ENCODE data around the gene TMEM86B.

DNA sequence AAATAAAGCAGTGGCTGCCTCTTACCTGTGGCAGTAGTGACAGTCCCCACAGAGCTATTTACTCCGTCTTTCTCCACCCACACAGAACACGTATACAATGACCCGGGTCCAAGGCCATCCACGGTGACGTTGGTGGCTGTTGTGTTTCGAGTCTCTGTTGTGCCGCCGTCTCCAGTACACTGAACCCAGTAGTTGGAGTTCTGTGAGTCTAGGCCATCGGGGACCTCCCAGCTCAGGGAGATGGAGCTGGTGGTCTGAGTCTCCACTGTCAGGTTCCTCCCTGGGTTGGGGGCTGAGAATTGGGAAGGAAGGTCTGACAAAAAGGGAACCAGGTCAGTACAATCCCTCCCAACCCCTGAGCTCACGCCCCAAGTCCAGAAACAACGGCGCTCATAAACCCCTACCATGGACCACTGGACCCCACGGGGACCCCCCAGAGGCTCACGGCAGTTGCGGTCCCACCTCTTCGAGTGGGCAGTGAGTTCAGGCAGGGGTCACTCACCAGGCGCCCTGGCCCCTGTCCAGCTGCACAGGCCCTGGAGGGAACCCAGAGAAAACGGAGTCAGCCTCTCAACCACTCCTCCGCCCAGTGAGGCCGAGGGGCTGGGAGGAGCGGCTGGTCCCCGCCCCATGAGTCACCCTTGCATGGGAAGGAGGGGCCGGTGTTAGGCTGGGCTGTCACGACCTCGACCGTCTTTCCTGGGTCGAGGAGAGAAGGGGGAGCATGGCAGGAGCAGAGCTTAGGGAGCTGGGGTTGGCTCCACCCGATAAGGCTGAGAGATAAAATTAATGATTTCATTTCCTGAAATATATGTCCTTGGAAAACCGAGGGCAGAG, 21.7 kb downstream of the TMEM86B start:
- TF ChIP-seq EZH2 (IDR thresholded peaks at IDR 0.05; ENCODE audit: insufficient read depth, poor library complexity, severe bottlenecking): no peak
- TF ChIP-seq EZH2phosphoT487 (IDR thresholded peaks at IDR 0.05; ENCODE audit: insufficient read depth, low read depth): no peak
